ENCODE measurements around the gene CMIP.

The CMIP gene

DNA sequence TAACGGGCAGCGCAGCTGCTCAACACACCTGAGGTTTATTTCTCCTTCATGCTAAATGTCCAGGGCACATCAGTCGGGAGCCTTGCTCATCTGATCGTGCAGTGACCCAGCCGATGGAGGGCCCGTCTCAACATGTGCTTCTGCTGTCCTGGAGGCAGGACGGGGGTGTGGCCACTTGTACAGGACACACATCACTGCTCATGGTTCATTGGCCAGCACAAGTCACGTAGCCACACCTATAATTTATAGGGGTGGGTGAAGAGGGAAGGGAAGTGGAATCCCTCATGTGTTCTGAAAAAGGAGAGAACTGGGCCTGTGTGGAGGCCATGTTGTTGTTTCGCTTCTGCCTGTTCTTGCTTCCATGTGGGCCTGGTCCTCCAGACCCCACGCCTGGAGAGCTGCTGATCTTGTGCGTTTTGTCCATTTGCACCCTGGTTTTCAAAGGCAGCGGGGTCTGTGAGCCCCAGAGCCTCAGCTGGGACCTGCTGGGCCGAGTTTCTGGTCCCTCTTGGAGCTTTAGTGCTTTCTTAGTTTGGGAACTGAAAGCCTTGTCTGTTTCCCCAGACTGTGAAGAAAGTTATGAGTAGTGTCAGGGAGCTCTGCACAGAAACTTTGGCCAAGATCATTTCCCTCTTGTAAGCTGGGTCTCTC lies 60.5 kb downstream of the CMIP start:
- no peaks in the 10 kb centered on the region for H3F3A ChIP-seq (ENCODE audit: insufficient read depth)
- H4K20me1 ChIP-seq (ENCODE audit: low read depth, low read length): peaks cover 3% of the 10 kb centered on the region; the same call in 1 of the 2 replicates
- H3K27me3 ChIP-seq (ENCODE audit: low read length): no peaks in the 10 kb centered on the region
- no peak overlapping the region for H2AFZ ChIP-seq (ENCODE audit: low read depth, low read length, severe bottlenecking)
- TF ChIP-seq, protein P1, sequence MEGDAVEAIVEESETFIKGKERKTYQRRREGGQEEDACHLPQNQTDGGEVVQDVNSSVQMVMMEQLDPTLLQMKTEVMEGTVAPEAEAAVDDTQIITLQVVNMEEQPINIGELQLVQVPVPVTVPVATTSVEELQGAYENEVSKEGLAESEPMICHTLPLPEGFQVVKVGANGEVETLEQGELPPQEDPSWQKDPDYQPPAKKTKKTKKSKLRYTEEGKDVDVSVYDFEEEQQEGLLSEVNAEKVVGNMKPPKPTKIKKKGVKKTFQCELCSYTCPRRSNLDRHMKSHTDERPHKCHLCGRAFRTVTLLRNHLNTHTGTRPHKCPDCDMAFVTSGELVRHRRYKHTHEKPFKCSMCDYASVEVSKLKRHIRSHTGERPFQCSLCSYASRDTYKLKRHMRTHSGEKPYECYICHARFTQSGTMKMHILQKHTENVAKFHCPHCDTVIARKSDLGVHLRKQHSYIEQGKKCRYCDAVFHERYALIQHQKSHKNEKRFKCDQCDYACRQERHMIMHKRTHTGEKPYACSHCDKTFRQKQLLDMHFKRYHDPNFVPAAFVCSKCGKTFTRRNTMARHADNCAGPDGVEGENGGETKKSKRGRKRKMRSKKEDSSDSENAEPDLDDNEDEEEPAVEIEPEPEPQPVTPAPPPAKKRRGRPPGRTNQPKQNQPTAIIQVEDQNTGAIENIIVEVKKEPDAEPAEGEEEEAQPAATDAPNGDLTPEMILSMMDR (IDR thresholded peaks at IDR 0.05; ENCODE audit: insufficient read depth, low read length, poor library complexity, severe bottlenecking): no peak
- TF ChIP-seq EZH2phosphoT487 (conservative IDR thresholded peaks at IDR 0.05; ENCODE audit: low read length): no peak
- no peaks in the 10 kb centered on the region for H3K9me3 ChIP-seq (ENCODE audit: insufficient read depth, low read length)
- H3K9me2 ChIP-seq (replicated peaks; ENCODE audit: insufficient read depth, low read length): no peaks in the 10 kb centered on the region
- no peak overlapping the region for H3K4me2 ChIP-seq (ENCODE audit: low read depth, low read length, poor library complexity, severe bottlenecking)
- no peak overlapping the region for H3K27ac ChIP-seq (ENCODE audit: low read depth, low read length)
- no peak overlapping the region for H3K9ac ChIP-seq (ENCODE audit: low read length)
- no peaks in the 10 kb centered on the region for H3K36me3 ChIP-seq (ENCODE audit: low read length)
- peaks cover 9% of the 10 kb centered on the region; the same call in 1 of the 2 replicates for H3K79me2 ChIP-seq (ENCODE audit: insufficient read depth, low read length)
- no peak overlapping the region for H3K4me3 ChIP-seq (ENCODE audit: insufficient read depth, low read length, poor library complexity, severe bottlenecking)

DNA sequence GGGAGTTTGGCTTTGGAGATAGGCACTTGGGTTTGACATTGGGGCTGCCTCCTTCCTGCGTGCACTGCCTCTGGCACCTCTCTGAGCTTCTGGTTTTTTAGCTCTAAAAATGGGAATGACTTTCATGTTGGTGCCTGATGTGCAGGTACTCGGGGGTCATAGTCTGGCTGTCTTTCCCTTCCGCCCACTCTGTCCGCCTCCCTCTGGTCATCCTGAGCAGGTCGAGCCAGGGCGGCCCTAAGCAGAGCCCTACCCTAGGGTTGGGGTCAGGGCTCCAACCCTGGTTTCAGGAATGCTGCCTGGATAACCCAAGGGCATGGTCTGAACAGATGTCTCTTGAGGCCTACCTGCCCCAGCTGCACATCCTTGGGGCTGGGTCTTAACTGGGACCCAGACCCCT lies 64.8 kb downstream of the CMIP start:
- no peaks in the 10 kb centered on the region for H3F3A ChIP-seq (ENCODE audit: insufficient read depth)
- H4K20me1 ChIP-seq (ENCODE audit: low read depth, low read length): peaks cover 6% of the 10 kb centered on the region; the same call in 1 of the 2 replicates
- no peak overlapping the region for H2AFZ ChIP-seq (ENCODE audit: low read depth, low read length, severe bottlenecking)
- TF ChIP-seq, protein P1 (IDR thresholded peaks at IDR 0.05; ENCODE audit: insufficient read depth, low read length, poor library complexity, severe bottlenecking): no peak
- TF ChIP-seq EZH2phosphoT487 (conservative IDR thresholded peaks at IDR 0.05; ENCODE audit: low read length): no peak
- H3K4me2 ChIP-seq (ENCODE audit: low read depth, low read length, poor library complexity, severe bottlenecking): no peak overlapping the region
- H3K79me2 ChIP-seq (ENCODE audit: insufficient read depth, low read length): peaks cover 12% of the 10 kb centered on the region
- H3K9ac ChIP-seq (ENCODE audit: low read length): no peak overlapping the region
- no peaks in the 10 kb centered on the region for H3K9me2 ChIP-seq (replicated peaks; ENCODE audit: insufficient read depth, low read length)
- H3K9me3 ChIP-seq (ENCODE audit: insufficient read depth, low read length): no peaks in the 10 kb centered on the region
- no peak overlapping the region for H3K27ac ChIP-seq (ENCODE audit: low read depth, low read length)
- H3K36me3 ChIP-seq (ENCODE audit: low read length): no peaks in the 10 kb centered on the region
- no peaks in the 10 kb centered on the region for H3K27me3 ChIP-seq (ENCODE audit: low read length)
- no peak overlapping the region for H3K4me3 ChIP-seq (ENCODE audit: insufficient read depth, low read length, poor library complexity, severe bottlenecking)

DNA sequence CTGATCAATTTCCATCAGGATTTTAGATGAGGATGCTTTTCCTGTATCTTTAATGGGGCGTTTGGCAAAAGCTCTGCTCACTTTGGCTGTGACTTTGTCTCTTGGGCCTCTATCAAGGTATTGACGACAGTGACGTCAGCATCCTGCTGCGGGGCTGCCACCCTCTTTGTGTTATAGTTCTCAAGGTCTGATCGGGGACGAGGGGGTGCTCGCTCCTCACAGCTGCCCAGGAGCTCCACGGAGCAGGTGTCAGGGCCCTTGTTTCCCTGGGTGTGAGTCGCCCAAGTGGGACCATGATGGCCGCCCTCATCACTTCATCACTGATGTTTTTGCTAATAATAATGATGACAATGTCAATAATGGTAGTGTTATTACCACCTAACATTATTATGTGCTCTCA lies 65.4 kb downstream of the CMIP start:
- H3K27ac ChIP-seq (ENCODE audit: low read depth, low read length): no peak overlapping the region
- no peaks in the 10 kb centered on the region for H3K9me3 ChIP-seq (ENCODE audit: insufficient read depth, low read length)
- H3K27me3 ChIP-seq (ENCODE audit: low read length): no peaks in the 10 kb centered on the region
- H4K20me1 ChIP-seq (ENCODE audit: low read depth, low read length): peaks cover 6% of the 10 kb centered on the region; the same call in 1 of the 2 replicates
- H2AFZ ChIP-seq (ENCODE audit: low read depth, low read length, severe bottlenecking): no peak overlapping the region
- H3K9me2 ChIP-seq (replicated peaks; ENCODE audit: insufficient read depth, low read length): no peaks in the 10 kb centered on the region
- TF ChIP-seq EZH2phosphoT487 (conservative IDR thresholded peaks at IDR 0.05; ENCODE audit: low read length): no peak
- TF ChIP-seq, protein P1 (IDR thresholded peaks at IDR 0.05; ENCODE audit: insufficient read depth, low read length, poor library complexity, severe bottlenecking): no peak
- no peak overlapping the region for H3K9ac ChIP-seq (ENCODE audit: low read length)
- no peaks in the 10 kb centered on the region for H3K36me3 ChIP-seq (ENCODE audit: low read length)
- H3K4me3 ChIP-seq (ENCODE audit: insufficient read depth, low read length, poor library complexity, severe bottlenecking): no peak overlapping the region
- peaks cover 13% of the 10 kb centered on the region for H3K79me2 ChIP-seq (ENCODE audit: insufficient read depth, low read length)
- H3F3A ChIP-seq (ENCODE audit: insufficient read depth): no peaks in the 10 kb centered on the region
- H3K4me2 ChIP-seq (ENCODE audit: low read depth, low read length, poor library complexity, severe bottlenecking): no peak overlapping the region
